ENCODE measurements around the gene INSL3. TPM values are rescaled to one million over a fixed set of nuclear protein-coding genes. Genes with fewer than 3 reads are reported as not detected.

INSL3 gene
- not detected for total RNA-seq
- long read RNA-seq, result 0 reads

- no peak for DNase-seq
- intact Hi-C loops (cut with micrococcal nuclease), result no loop called here
- no peak for ATAC-seq
These were observed at the start of gene INSL3 for GRCh38 chr19:17821190-17821589. INSL3 (minus strand) TSS chr19:17821519; CDS start chr19:17821506, 13 bp downstream.

GRCh38 chr19:17869114-17869608 lies 47.8 kb upstream of the INSL3 start:
- intact Hi-C loops (cut with micrococcal nuclease), result no loop called here
- no peak for DNase-seq
- ATAC-seq, result no peak

- intact Hi-C loops (cut with micrococcal nuclease), result no loop called here
- DNase-seq (no peak), ATAC-seq (no peak)
These were observed 47.4 kb upstream of the INSL3 start for GRCh38 chr19:17868669-17869068.

GRCh38 chr19:17866964-17867486 lies 45.7 kb upstream of the INSL3 start:
- intact Hi-C loops (cut with micrococcal nuclease), result no loop called here
- ATAC-seq (no peak), DNase-seq (no peak)

GRCh38 chr19:17866312-17866963 lies 45.1 kb upstream of the INSL3 start:
- ATAC-seq, result no peak
- intact Hi-C loops (cut with micrococcal nuclease), result no loop called here
- DNase-seq, result no peak

DNA sequence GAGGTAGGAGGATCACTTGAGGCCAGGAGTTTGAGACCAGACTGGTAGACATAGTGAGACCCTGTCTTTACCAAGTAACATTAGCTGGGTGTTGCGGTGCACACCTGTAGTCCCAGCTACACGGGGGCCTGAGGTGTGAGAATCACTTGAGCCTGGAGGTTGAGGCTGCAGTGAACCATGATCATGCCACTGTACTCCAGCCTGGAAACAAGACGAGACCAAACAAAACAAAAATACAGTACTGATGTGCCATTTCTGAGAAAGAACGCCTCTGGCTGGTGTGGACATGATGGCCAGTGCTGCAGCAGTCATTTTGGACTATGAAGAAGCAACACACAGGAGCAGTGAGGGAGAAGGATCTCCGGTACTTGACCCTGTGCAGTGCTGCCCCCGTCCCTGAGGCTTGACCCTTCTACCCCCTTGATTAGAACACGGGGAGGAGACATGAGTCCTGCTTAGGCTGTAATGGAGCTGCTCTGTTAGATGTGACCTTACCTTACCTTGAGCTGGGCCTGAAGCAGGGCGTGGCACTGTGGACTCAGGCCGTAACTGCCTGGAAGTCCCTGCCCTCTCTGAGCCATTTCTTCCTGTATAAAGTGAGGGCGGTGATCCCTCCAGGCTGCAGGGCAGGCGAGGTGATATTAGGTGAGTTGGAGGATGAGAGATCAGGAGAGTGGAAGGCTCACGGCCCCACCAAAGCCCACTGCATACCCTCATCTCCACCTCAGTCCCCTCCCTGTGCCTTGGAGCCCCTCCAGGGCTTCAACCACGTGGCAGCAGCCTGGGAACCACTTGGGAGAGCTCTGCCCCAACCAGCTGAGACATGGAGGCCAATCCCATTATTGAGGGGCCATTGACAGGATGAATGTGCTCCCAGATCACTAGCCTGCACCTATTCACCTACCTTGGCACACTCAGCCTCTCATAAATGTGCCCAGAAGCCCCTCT lies 44.3 kb upstream of the INSL3 start:
- DNase-seq (no peak), ATAC-seq (no peak)
- intact Hi-C loops (cut with micrococcal nuclease), result no loop called here

DNA sequence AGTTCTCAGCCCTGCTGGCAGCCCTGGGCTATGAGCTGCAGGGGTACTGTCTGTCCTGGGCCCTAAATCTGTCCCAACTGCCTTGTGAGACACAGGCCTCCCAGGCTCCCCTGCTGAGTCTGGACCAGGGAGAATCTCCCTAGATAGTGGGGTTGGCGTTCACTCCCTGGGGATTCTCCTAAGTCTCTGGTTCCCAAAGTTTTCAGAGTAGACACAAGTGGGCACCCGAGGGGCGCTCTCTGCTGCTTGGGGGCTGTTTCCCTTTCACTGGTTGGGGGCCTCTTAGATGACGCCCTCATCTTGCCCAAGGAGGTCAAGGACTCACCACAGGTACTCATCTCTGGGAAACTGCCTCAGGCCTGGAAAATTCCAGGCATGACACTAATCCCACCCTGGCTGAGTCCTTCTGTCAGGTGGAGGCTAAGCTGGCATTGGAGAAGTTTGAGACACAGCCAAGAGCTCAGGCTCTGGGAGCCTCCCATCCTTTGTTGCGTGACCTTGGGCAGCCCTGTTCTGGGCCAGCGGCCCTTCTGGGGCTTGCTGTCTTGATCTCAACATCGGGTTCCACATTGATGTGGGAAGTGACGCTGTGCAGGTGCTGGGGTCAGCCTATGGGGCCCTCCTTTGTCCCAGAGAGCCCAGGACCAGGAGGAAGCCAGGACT lies 42.3 kb upstream of the INSL3 start:
- ATAC-seq (peak; percentile 4), DNase-seq (no peak)
- intact Hi-C loops (cut with micrococcal nuclease), result no loop called here

GRCh38 chr19:17862711-17863519 lies 41.6 kb upstream of the INSL3 start:
- intact Hi-C loops (cut with micrococcal nuclease), result no loop called here
- DNase-seq (no peak), ATAC-seq (no peak)

DNA sequence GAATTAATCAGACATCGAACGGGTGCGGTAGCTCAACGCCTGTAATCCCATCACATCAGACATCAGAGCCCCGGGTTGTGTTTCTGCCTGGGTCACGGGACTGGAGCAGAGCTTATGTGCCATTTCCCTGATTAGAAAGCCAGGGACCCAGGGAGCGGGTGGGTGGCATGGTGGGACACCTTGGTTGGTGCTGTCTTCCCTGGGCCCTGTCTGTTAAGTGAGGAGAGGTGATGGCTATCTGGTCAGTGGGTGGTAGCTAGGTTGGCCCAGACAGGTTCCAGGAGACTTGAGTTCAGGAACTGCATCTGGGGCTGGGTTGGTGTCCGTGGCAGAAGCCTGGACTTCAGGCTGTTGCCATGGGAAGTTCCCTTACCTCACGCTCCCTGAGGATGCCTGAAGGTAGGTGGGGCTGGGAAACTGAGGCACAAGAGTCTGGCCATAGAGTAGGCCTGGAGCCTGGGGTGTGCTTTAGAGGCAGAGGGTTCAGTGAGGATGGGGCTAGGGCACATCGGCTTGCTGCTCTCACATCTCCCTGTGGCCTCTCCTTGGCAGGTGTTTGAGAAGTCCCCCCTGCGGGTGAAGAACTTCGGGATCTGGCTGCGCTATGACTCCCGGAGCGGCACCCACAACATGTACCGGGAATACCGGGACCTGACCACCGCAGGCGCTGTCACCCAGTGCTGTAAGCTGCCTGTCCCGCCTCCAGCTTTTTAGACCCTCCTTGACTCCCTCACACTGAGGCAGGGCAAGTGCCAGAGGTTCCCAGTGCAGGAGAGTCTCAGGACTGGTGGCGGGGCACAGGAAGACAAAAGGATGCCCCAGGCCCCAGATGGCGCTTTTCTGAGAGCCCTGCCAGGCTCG lies 40.5 kb upstream of the INSL3 start:
- intact Hi-C loops (cut with micrococcal nuclease), result no loop called here
- ATAC-seq, result no peak
- no peak for DNase-seq

DNA sequence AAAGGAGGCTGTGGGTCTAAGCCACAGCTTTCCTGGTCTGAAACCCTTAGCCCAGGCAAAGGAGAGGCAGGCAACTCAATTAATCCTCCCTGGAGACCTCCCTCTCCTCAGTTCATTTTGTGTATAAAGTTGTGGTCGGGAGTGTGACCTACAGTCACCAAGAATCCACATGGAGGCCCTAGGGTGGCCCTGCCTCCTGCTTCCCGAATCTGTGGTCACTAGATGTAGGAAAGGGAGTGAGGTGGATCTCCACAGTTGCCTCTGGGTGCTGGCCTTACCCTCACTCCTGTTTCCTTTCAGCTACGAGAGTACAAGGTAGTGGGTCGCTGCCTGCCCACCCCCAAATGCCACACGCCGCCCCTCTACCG lies 39.7 kb upstream of the INSL3 start:
- intact Hi-C loops (cut with micrococcal nuclease), result no loop called here
- DNase-seq (no peak), ATAC-seq (no peak)

DNA sequence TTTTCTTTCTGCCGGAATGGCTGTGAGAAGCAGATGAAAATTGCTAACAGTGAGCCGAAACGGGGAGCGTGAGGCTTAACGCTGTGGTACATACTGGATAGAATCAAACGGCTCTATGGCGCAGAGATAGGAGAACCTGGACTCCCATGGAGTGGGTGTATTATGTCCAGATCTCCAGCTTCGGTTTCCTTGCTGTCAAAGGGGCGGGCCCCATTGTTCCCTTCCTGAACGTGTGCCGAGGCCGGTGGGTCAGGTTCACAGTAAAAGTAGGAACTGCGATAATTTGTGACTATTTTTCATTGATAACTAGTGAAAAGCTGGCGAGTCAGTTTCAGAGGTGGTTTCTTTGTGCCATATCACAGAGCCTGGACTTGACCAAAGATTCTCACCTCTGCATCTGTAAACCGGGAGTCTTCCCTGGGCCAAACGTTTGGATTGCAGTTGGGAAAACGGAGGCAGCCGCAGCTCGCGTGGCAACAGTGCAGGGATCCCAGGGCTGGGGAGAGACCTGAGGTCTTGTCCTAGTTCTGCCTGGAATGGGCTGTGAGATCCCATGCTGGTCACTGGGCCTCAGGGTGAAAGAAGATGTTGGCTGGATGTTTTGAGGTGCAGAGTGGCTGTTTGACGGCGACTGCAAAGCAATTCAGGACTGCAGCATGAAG lies 39.1 kb upstream of the INSL3 start:
- DNase-seq, result no peak
- ATAC-seq, result no peak
- intact Hi-C loops (cut with micrococcal nuclease), result no loop called here

- DNase-seq (peak; percentile 99), ATAC-seq (peak; percentile 97)
- intact Hi-C loops (cut with micrococcal nuclease), result no loop called here
These were observed 38.4 kb upstream of the INSL3 start, which contains the start of gene RPL18A for GRCh38 chr19:17859533-17860330. RPL18A (plus strand) TSS chr19:17859910; CDS start chr19:17859957, 47 bp downstream.

- DNase-seq (peak; percentile 90), ATAC-seq (peak; percentile 40)
- intact Hi-C loops (cut with micrococcal nuclease), result no loop called here
These were observed 34.2 kb upstream of the INSL3 start for GRCh38 chr19:17855280-17856152.

DNA sequence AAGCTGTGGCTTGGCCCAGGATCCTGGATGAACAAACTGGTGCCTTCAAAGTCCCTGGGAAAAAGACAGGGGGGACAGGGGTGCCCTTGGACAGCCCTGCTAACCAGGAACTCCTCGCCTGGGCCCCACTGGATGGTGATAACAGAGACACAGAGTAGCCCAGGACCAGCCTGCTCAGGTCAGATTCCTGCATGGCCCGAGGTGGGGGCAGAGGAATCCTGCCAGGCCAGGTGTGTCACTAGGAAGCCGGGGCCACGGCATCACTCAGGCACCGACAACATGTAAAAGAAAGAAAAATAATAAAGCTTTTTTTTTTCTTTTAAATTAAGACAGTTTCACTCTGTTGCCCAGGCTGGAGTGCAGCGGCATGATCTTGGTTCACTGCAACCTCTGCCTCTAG lies 32.7 kb upstream of the INSL3 start:
- intact Hi-C loops (cut with micrococcal nuclease), result no loop called here
- DNase-seq (no peak), ATAC-seq (no peak)

- no peak for DNase-seq
- no peak for ATAC-seq
- intact Hi-C loops (cut with micrococcal nuclease), result no loop called here
These were observed 27.4 kb upstream of the INSL3 start for GRCh38 chr19:17848595-17849292.
